Peyer's patch (tissue), 4 donors: ENCODE data around the gene GPR61.

Source experiments
- POLR2A ChIP-seq, 2 donors: fragments of 450-650 bp; IDR thresholded peaks; one replicate each; pipeline ENCODE4 v1.5.1; 2017; ENCODE audit warnings: antibody characterized with exemption in 2 of 2, mild to moderate bottlenecking in 2 of 2, moderate library complexity in 2 of 2
- TF ChIP-seq, protein P1 (sequence below), 6 experiments: fragments of 450-650 bp in 4 of 6; fragments of 200-600 bp in 2 of 6; sonication (generic) in 1 of 6; IDR thresholded peaks; one replicate each; pipeline ENCODE4 v1.5.1; 2017 to 2019; ENCODE audit warnings: antibody characterized with exemption in 6 of 6, mild to moderate bottlenecking in 3 of 6, moderate library complexity in 1 of 6

DNA sequence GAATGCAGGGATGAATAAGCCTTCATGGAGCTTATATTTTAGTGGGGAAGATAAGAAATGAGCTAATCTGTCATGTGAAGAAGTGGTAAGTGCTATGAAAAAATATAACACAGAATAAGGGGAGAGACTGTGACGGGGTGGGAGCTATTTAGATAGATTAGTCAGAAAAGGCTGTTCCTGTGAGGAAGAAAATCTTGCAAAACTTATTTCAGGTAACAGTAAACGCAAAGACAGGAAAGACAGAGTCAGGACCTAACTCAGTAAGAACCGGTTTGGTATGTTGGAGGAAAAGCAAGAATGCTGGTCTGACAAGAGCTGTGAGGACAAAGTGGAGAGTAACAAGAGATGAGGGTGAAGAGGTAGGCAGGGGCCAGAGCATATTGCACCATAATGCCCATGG is 30.7 kb downstream of the GPR61 start:
- no peak for TF ChIP-seq POLR2A (IDR thresholded peaks at IDR 0.05)
- TF ChIP-seq, protein P1, sequence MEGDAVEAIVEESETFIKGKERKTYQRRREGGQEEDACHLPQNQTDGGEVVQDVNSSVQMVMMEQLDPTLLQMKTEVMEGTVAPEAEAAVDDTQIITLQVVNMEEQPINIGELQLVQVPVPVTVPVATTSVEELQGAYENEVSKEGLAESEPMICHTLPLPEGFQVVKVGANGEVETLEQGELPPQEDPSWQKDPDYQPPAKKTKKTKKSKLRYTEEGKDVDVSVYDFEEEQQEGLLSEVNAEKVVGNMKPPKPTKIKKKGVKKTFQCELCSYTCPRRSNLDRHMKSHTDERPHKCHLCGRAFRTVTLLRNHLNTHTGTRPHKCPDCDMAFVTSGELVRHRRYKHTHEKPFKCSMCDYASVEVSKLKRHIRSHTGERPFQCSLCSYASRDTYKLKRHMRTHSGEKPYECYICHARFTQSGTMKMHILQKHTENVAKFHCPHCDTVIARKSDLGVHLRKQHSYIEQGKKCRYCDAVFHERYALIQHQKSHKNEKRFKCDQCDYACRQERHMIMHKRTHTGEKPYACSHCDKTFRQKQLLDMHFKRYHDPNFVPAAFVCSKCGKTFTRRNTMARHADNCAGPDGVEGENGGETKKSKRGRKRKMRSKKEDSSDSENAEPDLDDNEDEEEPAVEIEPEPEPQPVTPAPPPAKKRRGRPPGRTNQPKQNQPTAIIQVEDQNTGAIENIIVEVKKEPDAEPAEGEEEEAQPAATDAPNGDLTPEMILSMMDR (IDR thresholded peaks at IDR 0.05) = no peak
